Neural progenitor cell (in vitro differentiated cells): Measurements from ENCODE around the gene TRPV2.

Experiments
- CTCF ChIP-seq: fragments of 200-600 bp; sonication (generic); IDR thresholded peaks from 2 replicates; pipeline ENCODE4 v1.5.1; 2017; ENCODE audit warnings: antibody characterized with exemption, mild to moderate bottlenecking
- EZH2 ChIP-seq: fragments of 200-600 bp; sonication (generic); IDR thresholded peaks from 2 replicates; pipeline ENCODE4 v1.6.1; 2017; ENCODE audit warnings: antibody characterized with exemption, mild to moderate bottlenecking, moderate library complexity
- EZH2phosphoT487 ChIP-seq: fragments of 200-600 bp; sonication (generic); IDR thresholded peaks from 2 replicates; pipeline ENCODE4 v1.6.1; 2017; ENCODE audit warnings: antibody characterized with exemption

- TF ChIP-seq CTCF (no peak), EZH2 (no peak), EZH2phosphoT487 (no peak)
Measured at GRCh38 chr17:16417896-16418684, 2.7 kb downstream of the TRPV2 start.
